Cardiac muscle cell (in vitro differentiated cells and primary cell): ENCODE measurements around the gene ZNF334. TPM values are rescaled to one million over a fixed set of nuclear protein-coding genes. Genes with fewer than 3 reads are reported as not detected.
A peak's percentile ranks its signal among the peaks of the same experiment; 100 is the strongest.

Source experiments
- DNase-seq, 2 donors: peaks; one replicate each; pipeline versions ENCODE4 v3.0.0 to v3.0.0-alpha.2; 2010 to 2017; ENCODE audit warnings: low read depth in 1 of 2, low spot score in 1 of 2
- H3K27ac ChIP-seq: fragments of 200-600 bp; sonication (generic); 2 replicates; pipeline ENCODE4 v1.5.1; 2016
- H3K27me3 ChIP-seq: fragments of 200-600 bp; sonication (generic); 2 replicates; pipeline ENCODE4 v1.6.0; 2016; ENCODE audit warnings: control low read depth
- H3K36me3 ChIP-seq: fragments of 200-600 bp; sonication (generic); 2 replicates; pipeline ENCODE4 v1.5.1; 2016; ENCODE audit warnings: control low read depth
- H3K4me1 ChIP-seq: fragments of 200-600 bp; sonication (generic); 2 replicates; pipeline ENCODE4 v1.8.1; 2017; ENCODE audit warnings: low read depth, mild to moderate bottlenecking, mixed run types
- H3K4me3 ChIP-seq: fragments of 200-600 bp; sonication (generic); 2 replicates; pipeline ENCODE4 v1.5.1; 2016; ENCODE audit warnings: mild to moderate bottlenecking
- H3K9me3 ChIP-seq: fragments of 200-600 bp; sonication (generic); 2 replicates; pipeline ENCODE4 v1.5.1; 2017; ENCODE audit warnings: low read depth, mild to moderate bottlenecking, control low read depth
- polyA plus RNA-seq: library from polyadenylated mRNA; unstranded; fragments of >200 nt; fragmentation: Nextera tagmentation; extraction: Ambion mirVana; gene quantifications from 2 replicates; pipeline ENCODE4 v1.2.1, GENCODE V29; 2016
- total RNA-seq: library from RNA; depleted of rRNA; stranded (reverse); fragments of >200 nt; gene quantifications from 2 replicates; pipeline ENCODE4 v1.2.3, GENCODE V29; 2016
- TF ChIP-seq, protein P1 (sequence below): IDR thresholded peaks from 2 replicates; pipeline ENCODE4 v1.5.1; 2012; ENCODE audit warnings: low read depth, mild to moderate bottlenecking, low read length

The ZNF334 gene
- total and polyA plus RNA-seq, 2 experiments from 2014 or later = 10.9 to 13.4 TPM

DNA sequence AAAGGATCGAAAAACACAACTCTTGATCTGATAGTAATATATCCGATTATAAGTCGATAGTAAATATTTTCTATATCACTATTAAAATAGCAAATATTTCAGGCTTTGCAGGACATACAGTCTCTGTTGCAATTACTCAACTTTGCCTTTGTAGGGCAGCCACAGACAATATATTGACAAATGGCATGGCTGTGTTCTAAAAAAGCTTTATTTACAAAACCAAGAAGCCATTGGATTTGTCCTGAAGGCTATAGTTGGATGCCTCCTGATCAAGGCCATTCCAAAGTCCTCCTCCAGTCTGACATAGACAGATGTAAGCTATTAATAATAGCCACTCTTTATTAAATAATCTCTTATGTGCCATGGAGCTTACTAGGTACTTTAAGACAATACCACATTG lies 31.2 kb upstream of the ZNF334 start:
- TF ChIP-seq, protein P1, sequence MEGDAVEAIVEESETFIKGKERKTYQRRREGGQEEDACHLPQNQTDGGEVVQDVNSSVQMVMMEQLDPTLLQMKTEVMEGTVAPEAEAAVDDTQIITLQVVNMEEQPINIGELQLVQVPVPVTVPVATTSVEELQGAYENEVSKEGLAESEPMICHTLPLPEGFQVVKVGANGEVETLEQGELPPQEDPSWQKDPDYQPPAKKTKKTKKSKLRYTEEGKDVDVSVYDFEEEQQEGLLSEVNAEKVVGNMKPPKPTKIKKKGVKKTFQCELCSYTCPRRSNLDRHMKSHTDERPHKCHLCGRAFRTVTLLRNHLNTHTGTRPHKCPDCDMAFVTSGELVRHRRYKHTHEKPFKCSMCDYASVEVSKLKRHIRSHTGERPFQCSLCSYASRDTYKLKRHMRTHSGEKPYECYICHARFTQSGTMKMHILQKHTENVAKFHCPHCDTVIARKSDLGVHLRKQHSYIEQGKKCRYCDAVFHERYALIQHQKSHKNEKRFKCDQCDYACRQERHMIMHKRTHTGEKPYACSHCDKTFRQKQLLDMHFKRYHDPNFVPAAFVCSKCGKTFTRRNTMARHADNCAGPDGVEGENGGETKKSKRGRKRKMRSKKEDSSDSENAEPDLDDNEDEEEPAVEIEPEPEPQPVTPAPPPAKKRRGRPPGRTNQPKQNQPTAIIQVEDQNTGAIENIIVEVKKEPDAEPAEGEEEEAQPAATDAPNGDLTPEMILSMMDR = no peak
- Histone ChIP-seq H3K27ac (no peak overlapping the region), H3K27me3 (no peaks in the 10 kb centered on the region), H3K9me3 (no peaks in the 10 kb centered on the region), H3K36me3 (no peaks in the 10 kb centered on the region), H3K4me1 (no peaks in the 10 kb centered on the region), H3K4me3 (no peak overlapping the region)
- peak in 1 of 2 donors; percentile 38 for DNase-seq

DNA sequence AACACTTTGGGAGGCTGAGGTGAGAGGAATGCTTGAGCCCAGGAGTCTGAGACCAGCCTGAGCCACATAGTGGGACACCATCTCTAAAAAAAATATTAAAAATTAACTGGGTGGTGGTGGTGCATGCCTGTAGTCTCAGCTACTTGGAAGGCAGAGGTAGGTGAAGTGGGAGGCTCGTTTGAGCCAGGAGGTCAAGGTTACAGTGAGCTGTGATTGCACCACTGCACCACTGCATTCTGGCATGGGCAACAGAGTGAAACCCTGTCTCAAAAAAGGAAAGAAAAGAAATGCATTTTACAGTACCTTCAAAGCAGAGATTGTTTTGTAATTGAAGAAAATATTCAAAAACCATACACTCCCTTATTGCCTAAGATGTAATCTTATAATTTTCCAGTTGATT lies 30.6 kb upstream of the ZNF334 start:
- no peaks in the 10 kb centered on the region for H3K36me3 ChIP-seq

DNA sequence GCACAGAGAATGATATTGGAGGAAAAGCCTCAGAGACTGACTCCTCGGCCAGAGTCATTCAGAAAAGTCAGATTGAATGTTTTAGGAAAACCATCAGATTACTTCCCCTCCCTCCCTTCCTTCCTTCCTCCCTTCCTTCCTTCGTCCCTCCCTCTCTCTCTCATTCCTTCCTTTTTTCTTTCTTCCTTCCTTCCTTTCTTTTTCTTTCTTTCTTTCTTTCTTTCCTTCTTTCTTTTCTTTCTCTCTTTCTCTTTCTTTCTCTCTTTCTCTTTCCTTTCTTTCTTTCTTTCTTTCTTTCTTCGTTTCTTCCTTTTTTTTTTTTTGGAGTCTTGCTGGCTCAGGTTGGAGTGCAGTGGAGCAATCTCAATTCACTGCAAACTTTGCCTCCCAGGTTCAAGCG lies 29.7 kb upstream of the ZNF334 start:
- Histone ChIP-seq H3K9me3 (no peaks in the 10 kb centered on the region), H3K4me1 (no peaks in the 10 kb centered on the region), H3K36me3 (no peaks in the 10 kb centered on the region), H3K27me3 (no peaks in the 10 kb centered on the region), H3K4me3 (no peak overlapping the region), H3K27ac (no peak overlapping the region)
- DNase-seq = no peak
- TF ChIP-seq, protein P1 = no peak

More for the DNA sequence above, 30.6 kb upstream of the ZNF334 start:
- Histone ChIP-seq H3K4me1 (no peaks in the 10 kb centered on the region), H3K27ac (no peak overlapping the region), H3K9me3 (no peaks in the 10 kb centered on the region), H3K4me3 (no peak overlapping the region), H3K27me3 (no peaks in the 10 kb centered on the region)
- TF ChIP-seq, protein P1 = no peak
- no peak for DNase-seq

DNA sequence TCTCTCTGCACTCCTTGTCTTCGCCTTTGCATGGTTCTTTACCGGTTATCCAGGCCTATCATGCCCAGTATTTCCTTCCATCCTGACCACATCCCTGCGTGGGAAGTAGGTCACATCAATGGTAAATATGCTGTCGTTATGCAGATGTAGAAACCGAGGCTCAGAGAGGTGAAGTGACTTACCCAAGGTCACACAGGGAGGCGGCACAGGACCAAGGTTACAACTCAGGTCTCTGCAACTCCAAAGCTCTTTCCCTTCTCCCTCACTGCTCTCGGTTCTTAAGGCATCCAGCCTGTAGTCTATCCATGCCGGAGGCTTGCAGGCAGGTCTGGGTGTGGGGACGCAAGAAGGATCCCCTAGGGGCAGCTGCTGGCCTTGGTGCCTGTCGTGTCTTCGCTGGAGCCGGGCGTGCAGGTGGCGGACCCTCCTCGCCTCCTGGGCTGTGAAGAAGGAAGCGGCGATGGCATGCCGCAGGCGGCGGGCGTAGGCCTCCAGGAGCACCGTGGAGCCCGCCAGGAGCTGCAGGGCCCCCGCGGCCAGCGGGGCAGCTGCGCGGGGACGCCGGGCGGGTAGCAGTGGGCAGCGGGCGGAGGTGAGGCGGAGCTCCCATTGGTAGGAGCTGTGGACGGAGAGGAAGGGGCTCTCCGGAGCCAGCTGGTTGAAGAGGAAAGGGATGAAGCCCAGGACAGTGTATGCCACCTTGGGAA lies 28.0 kb upstream of the ZNF334 start:
- Histone ChIP-seq H3K9me3 (no peaks in the 10 kb centered on the region), H3K4me1 (no peaks in the 10 kb centered on the region), H3K27ac (no peak overlapping the region), H3K4me3 (no peak overlapping the region), H3K36me3 (no peaks in the 10 kb centered on the region), H3K27me3 (no peaks in the 10 kb centered on the region)
- DNase-seq = no peak
- TF ChIP-seq, protein P1 = no peak

DNA sequence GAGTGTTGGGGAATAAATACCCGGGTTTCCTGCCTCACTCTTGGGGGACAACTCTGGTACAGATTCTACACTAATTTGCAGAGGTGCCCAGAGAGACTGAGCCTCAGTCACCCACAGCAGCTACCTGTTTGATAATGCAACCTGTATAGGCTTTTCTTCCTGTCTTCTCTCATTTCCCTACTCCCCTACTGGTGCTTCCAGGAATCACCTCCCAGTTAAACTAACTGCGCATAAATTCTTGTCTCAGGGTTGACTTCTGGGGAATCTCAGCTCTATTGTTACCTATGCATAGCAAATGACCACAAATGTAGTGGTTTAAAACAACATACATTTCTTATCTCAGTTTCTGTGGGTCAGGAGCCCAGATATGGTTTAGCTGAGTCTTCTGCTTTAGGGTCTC lies 25.8 kb upstream of the ZNF334 start:
- TF ChIP-seq, protein P1 = no peak
- Histone ChIP-seq H3K36me3 (no peaks in the 10 kb centered on the region), H3K4me1 (no peaks in the 10 kb centered on the region), H3K27me3 (no peaks in the 10 kb centered on the region), H3K4me3 (no peak overlapping the region), H3K27ac (no peak overlapping the region), H3K9me3 (no peaks in the 10 kb centered on the region)
- no peak for DNase-seq
